ENCODE data around the gene ATP6V0E1.

ATP6V0E1 gene

GRCh38 chr5:173055983-173056782, 72.6 kb downstream of the ATP6V0E1 start, which contains the start of gene CREBRF (continued):
- TF ChIP-seq ZNF184 (tag by site-specific recombination; IDR thresholded peaks at IDR 0.05) (no peak), ZNF121 (tag by site-specific recombination; IDR thresholded peaks at IDR 0.05) (no peak), ZBTB8A (tag by site-specific recombination; IDR thresholded peaks at IDR 0.05) (no peak), ZNF76 (tag by site-specific recombination; IDR thresholded peaks at IDR 0.05; ENCODE audit: borderline replicate concordance, low read depth) (peak; percentile 83; the same call in 1 of the 2 replicates), ZNF423 (tag by site-specific recombination; IDR thresholded peaks at IDR 0.05) (no peak), ZFP37 (tag by site-specific recombination; IDR thresholded peaks at IDR 0.05) (no peak), ZNF629 (tag by site-specific recombination; IDR thresholded peaks at IDR 0.05) (peak; percentile 31; the same call in 1 of the 2 replicates), KLF16 (tag by site-specific recombination; IDR thresholded peaks at IDR 0.05) (no peak), PBX3 (CRISPR knock-in tag; IDR thresholded peaks at IDR 0.05) (0 out of 2 replicates have a peak, but pooled peaks have one; percentile 28), BCL11A (tag by site-specific recombination; IDR thresholded peaks at IDR 0.05; ENCODE audit: low read depth) (no peak), ZNF623 (tag by site-specific recombination; IDR thresholded peaks at IDR 0.05) (no peak), ZIC2 (tag by site-specific recombination; IDR thresholded peaks at IDR 0.05) (peak; percentile 75), GLIS1 (tag by site-specific recombination; IDR thresholded peaks at IDR 0.05) (peak; percentile 39; the same call in 1 of the 2 replicates), ZNF530 (tag by site-specific recombination; IDR thresholded peaks at IDR 0.05; ENCODE audit: low read depth) (peak; percentile 49; the same call in 1 of the 2 replicates), ZBTB17 (tag by site-specific recombination; IDR thresholded peaks at IDR 0.05) (peak; percentile 94), KLF8 (tag by site-specific recombination; IDR thresholded peaks at IDR 0.05) (peak; percentile 90), ZNF639 (tag by site-specific recombination; IDR thresholded peaks at IDR 0.05) (no peak), ZNF660 (tag by site-specific recombination; IDR thresholded peaks at IDR 0.05) (0 out of 2 replicates have a peak, but pooled peaks have one; percentile 19), ZNF266 (tag by site-specific recombination; IDR thresholded peaks at IDR 0.05; ENCODE audit: low read depth) (no peak), ZNF138 (tag by site-specific recombination; IDR thresholded peaks at IDR 0.05; ENCODE audit: borderline replicate concordance) (no peak), PRDM10 (tag by site-specific recombination; IDR thresholded peaks at IDR 0.05) (peak; percentile 44; the same call in 1 of the 2 replicates), ZBTB11 (tag by site-specific recombination; conservative IDR thresholded peaks at IDR 0.05; ENCODE audit: low read depth) (peak; percentile 23; the same call in 1 of the 2 replicates), ZNF37A (tag by site-specific recombination; IDR thresholded peaks at IDR 0.05) (no peak), KLF9 (tag by site-specific recombination; IDR thresholded peaks at IDR 0.05; ENCODE audit: low read depth) (peak; percentile 97), ZFHX2 (tag by site-specific recombination; conservative IDR thresholded peaks at IDR 0.05) (peak; percentile 97), BCL11B (tag by site-specific recombination; IDR thresholded peaks at IDR 0.05; ENCODE audit: low read depth) (peak; percentile 55; the same call in 1 of the 2 replicates), ZNF391 (tag by site-specific recombination; IDR thresholded peaks at IDR 0.05; ENCODE audit: borderline replicate concordance, low read depth) (no peak), ZNF132 (tag by site-specific recombination; IDR thresholded peaks at IDR 0.05; ENCODE audit: borderline replicate concordance) (no peak), SP2 (tag by site-specific recombination; IDR thresholded peaks at IDR 0.05) (peak; percentile 97)

All from HEK293 (cell line).